GM11168 (cell line): ENCODE data around the gene CHRNA3.
"Not testable (repeated sequence)": the region's sequence is repeated elsewhere in the genome, so short reads cannot be mapped to it uniquely, and the experiment has no call there.

Experiments
- in situ Hi-C: fragments of 300-500 bp; cut with MboI; formaldehyde crosslinking; loops from one replicate; pipeline ENCODE4 v1.12.0; 2022; ENCODE audit warnings: low sequenced_read_pairs; ENCODE audit not compliant: unreplicated experiment

Gene CHRNA3

GRCh38 chr15:78619022-78619950 lies 1.5 kb downstream of the CHRNA3 start:
- in situ Hi-C loops, result no loop called here

GRCh38 chr15:78618490-78618934 lies 2.3 kb downstream of the CHRNA3 start:
- in situ Hi-C loops, result no loop called here

GRCh38 chr15:78618064-78618463 lies 2.7 kb downstream of the CHRNA3 start:
- in situ Hi-C loops, result no loop called here

- in situ Hi-C loops, result no loop called here
These were observed 3.3 kb downstream of the CHRNA3 start for GRCh38 chr15:78617516-78617915.

GRCh38 chr15:78617076-78617475 lies 3.7 kb downstream of the CHRNA3 start:
- in situ Hi-C loops, result no loop called here

GRCh38 chr15:78616506-78616905 lies 4.3 kb downstream of the CHRNA3 start:
- in situ Hi-C loops, result no loop called here

- in situ Hi-C loops, result no loop called here
These were observed 5.6 kb downstream of the CHRNA3 start for GRCh38 chr15:78615151-78615589.

GRCh38 chr15:78614021-78614420 lies 6.8 kb downstream of the CHRNA3 start:
- in situ Hi-C loops, result no loop called here

GRCh38 chr15:78609551-78609950 lies 11.2 kb downstream of the CHRNA3 start:
- in situ Hi-C loops, result not testable (repeated sequence)

- in situ Hi-C loops, result no loop called here
These were observed 15.1 kb downstream of the CHRNA3 start for GRCh38 chr15:78605680-78606079.

- in situ Hi-C loops, result no loop called here
These were observed 15.6 kb downstream of the CHRNA3 start for GRCh38 chr15:78605201-78605600.

GRCh38 chr15:78604420-78604819 lies 16.4 kb downstream of the CHRNA3 start:
- in situ Hi-C loops, result no loop called here

- in situ Hi-C loops, result no loop called here
These were observed 17.3 kb downstream of the CHRNA3 start for GRCh38 chr15:78603467-78603866.

- in situ Hi-C loops, result no loop called here
These were observed 21.6 kb downstream of the CHRNA3 start for GRCh38 chr15:78599189-78599588.

- in situ Hi-C loops, result no loop called here
These were observed 22.4 kb downstream of the CHRNA3 start for GRCh38 chr15:78598348-78598747.

- in situ Hi-C loops, result no loop called here
These were observed 23.2 kb downstream of the CHRNA3 start for GRCh38 chr15:78597583-78597982.

- in situ Hi-C loops, result no loop called here
These were observed 45.9 kb downstream of the CHRNA3 start for GRCh38 chr15:78574944-78575343.

- in situ Hi-C loops, result no loop called here
These were observed 47.4 kb downstream of the CHRNA3 start for GRCh38 chr15:78573416-78573815.

GRCh38 chr15:78571382-78571781 lies 49.4 kb downstream of the CHRNA3 start:
- in situ Hi-C loops, result no loop called here

- in situ Hi-C loops, result no loop called here
These were observed 50.1 kb downstream of the CHRNA3 start for GRCh38 chr15:78570710-78571109.

GRCh38 chr15:78567531-78567930 lies 53.3 kb downstream of the CHRNA3 start:
- in situ Hi-C loops, result no loop called here
